ENCODE data around the gene SCN4B. TPM values are rescaled to one million over a fixed set of nuclear protein-coding genes. Genes with fewer than 3 reads are reported as not detected.
"Not testable (repeated sequence)": the region's sequence is repeated elsewhere in the genome, so short reads cannot be mapped to it uniquely, and the experiment has no call there.

The SCN4B gene
- 0.38 and 0.68 TPM in 2 replicates for total RNA-seq (2014; rRNA removed; shearing (Covaris generic); ENCODE audit: low replicate concordance)

DNA sequence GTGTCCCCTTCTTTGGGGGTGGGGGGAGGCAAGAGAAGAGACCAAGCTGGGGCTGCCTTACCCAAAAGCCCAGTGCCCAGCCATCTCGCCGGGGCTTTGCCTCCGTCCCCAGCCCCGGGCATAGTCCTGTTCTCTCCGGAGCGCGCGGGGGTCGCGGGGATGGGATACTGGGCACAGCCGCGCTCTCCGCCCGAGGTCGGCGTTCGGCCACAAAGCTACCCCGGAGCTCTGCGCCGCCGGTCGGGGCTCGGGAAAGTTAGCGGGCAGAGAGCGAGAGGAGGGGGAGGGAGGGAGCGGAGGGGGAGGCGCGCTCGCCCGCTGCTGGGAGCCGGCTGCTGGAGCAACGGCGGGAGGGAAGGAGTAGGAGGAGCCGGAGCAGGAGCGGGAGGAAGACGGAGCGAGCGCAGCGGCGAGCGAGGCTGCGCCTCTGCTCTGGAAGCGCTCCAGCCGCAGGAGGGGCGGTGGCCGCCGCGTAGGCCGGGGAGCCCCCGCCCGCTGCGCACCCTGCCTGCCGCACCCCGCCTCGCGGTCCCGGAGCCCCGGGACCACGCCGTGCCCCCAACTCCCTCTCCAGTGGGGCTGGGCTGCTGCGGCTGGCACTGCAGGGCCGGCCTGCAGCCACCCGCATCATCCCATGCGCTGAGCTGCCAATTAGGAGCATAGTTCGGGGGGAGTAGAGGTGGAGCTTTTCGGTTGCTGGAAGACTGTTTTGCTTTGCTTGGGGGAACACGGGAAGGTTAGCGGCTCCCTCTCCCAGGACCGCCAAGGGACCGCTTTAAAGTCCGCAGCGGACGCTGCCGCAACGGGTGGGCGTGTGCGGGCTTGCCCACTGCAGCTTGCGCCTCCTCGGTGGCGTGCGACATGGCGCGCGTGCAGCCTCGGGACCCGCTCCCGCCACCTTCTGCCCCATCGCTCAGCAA lies at the start of gene SCN4B:
Gene SCN4B, minus strand, starts transcription at position 272 of the 920 bp plus-strand sequence. Its CDS starts 150 bp downstream, at position 122.
- DNase-seq (ENCODE audit: low read depth), result peak; percentile 48
- in situ Hi-C loops (cut with HindIII; ENCODE audit: low pct_unique_long_range_greater_than_20kb, low sequenced_read_pairs), result no loop called here

GRCh38 chr11:118201966-118202365 lies 49.3 kb upstream of the SCN4B start:
- in situ Hi-C loops (cut with HindIII; ENCODE audit: low pct_unique_long_range_greater_than_20kb, low sequenced_read_pairs), result no loop called here
- no peak for DNase-seq (ENCODE audit: low read depth)

DNA sequence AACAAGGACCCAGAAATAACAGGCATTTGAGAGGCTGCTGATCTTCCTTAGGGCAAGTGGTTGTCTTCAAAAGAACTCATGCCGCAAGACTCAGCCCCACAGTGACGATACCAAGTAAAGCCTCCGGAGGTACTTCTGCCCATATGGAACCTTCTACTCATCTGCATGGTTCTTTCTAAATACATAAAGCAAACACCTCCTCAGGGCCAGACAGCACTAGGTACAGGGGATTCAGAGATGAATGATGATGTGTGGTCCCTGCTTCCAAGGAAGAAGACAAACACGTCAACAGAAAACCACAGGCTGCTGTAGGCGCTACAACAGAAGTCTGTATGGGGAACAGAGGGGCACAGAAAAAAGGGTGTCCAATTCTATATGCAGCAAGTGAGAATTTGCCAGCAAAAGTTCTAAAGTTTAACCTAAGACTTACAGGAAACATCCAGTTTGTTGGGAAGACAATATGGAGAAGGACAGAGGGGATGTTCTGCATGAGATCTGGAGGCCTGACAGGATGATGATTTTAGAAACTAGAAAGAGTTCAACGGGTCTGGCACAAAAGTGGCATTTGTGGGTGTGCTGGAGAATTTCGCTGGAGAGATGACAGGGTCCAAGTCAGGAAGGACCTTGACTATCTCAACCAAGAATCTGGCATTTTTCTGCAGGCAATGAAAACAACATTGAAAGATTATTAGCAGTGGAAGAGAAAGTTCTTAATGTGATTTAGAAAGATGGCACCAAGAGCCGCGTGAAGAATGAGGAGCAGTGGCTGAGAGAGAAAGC lies 48.5 kb upstream of the SCN4B start:
- in situ Hi-C loops (cut with HindIII; ENCODE audit: low pct_unique_long_range_greater_than_20kb, low sequenced_read_pairs), result no loop called here
- no peak for DNase-seq (ENCODE audit: low read depth)

GRCh38 chr11:118200497-118200896 lies 47.9 kb upstream of the SCN4B start:
- DNase-seq (ENCODE audit: low read depth), result no peak

GRCh38 chr11:118199135-118199534 lies 46.5 kb upstream of the SCN4B start:
- in situ Hi-C loops (cut with HindIII; ENCODE audit: low pct_unique_long_range_greater_than_20kb, low sequenced_read_pairs), result no loop called here
- no peak for DNase-seq (ENCODE audit: low read depth)

More at GRCh38 chr11:118200497-118200896, 47.9 kb upstream of the SCN4B start:
- in situ Hi-C loops (cut with HindIII; ENCODE audit: low pct_unique_long_range_greater_than_20kb, low sequenced_read_pairs), result no loop called here

- peak; percentile 30 for DNase-seq (ENCODE audit: low read depth)
- in situ Hi-C loops (cut with HindIII; ENCODE audit: low pct_unique_long_range_greater_than_20kb, low sequenced_read_pairs), result no loop called here
Measured at GRCh38 chr11:118198370-118198769, 45.7 kb upstream of the SCN4B start.

DNA sequence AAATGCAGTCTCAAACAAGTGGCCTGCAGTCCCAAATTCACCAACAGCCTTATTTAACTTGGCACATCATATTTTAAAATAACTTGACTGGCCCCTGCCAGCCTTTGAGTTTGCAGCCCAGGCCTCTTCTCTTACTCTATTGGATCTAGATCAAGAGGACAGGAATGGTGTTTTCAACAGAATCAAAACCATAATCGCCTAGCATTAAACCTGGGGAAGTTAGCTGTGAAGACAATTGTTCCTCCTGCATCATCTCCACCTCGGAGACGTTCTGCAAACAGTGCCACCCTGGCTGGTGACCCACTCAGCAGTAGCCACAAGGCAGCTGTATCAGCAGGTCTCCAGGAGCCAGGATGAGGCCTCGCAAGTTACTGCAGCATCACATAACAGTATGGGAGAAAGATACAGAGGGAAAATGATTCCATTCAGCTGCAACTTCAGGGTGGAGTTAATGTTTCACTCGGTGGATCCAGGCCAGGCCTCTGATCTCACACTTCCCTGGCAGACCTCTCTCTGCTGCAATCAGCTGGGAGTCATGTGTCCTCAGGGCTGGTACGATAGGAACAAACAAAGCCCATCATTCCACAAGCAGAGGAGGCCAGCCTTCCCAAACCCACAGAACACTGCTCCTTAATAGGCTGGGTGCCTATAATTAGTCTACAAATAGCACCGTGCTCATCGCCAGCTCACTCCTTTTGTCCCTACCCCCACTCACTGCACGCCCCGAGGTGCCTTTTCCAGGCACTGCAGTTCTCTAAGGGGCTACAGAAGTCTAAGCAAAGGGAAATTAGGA lies 42.4 kb upstream of the SCN4B start:
- in situ Hi-C loops (cut with HindIII; ENCODE audit: low pct_unique_long_range_greater_than_20kb, low sequenced_read_pairs), result no loop called here

GRCh38 chr11:118193910-118194566 lies 41.4 kb upstream of the SCN4B start:
- no peak for DNase-seq (ENCODE audit: low read depth)
- in situ Hi-C loops (cut with HindIII; ENCODE audit: low pct_unique_long_range_greater_than_20kb, low sequenced_read_pairs), result no loop called here

More for the DNA sequence above, 42.4 kb upstream of the SCN4B start:
- peak; percentile 79 for DNase-seq (ENCODE audit: low read depth)

GRCh38 chr11:118192817-118193216 lies 40.2 kb upstream of the SCN4B start:
- DNase-seq (ENCODE audit: low read depth); in situ Hi-C loops (cut with HindIII; ENCODE audit: low pct_unique_long_range_greater_than_20kb, low sequenced_read_pairs): not testable (repeated sequence)

DNA sequence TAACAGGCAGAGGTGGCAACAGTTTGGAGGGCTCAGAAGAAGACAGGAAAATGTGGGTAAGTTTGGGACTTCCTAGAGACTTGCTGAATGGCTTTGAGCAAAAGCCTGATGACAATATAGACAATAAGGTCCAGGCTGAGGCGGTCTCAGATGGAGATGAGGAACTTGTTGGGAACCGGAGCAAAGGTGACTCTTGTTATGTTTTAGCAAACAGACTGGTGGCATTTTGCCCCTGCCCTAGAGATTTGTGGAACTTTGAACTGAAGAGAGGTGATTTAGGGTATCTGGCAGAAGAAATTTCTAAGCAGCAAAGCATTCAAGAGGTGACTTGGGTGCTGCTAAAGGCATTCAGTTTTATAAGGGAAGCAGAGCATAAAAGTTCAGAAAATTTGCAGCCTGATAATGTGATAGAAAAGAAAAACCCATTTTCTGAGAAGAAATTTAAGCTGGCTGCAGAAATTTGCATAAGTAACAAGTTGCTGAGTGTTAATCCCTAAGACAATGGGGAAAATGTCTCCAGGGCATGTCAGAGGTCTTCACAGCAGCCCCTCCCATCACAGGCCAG lies 38.4 kb upstream of the SCN4B start:
- DNase-seq (ENCODE audit: low read depth); in situ Hi-C loops (cut with HindIII; ENCODE audit: low pct_unique_long_range_greater_than_20kb, low sequenced_read_pairs): not testable (repeated sequence)

DNA sequence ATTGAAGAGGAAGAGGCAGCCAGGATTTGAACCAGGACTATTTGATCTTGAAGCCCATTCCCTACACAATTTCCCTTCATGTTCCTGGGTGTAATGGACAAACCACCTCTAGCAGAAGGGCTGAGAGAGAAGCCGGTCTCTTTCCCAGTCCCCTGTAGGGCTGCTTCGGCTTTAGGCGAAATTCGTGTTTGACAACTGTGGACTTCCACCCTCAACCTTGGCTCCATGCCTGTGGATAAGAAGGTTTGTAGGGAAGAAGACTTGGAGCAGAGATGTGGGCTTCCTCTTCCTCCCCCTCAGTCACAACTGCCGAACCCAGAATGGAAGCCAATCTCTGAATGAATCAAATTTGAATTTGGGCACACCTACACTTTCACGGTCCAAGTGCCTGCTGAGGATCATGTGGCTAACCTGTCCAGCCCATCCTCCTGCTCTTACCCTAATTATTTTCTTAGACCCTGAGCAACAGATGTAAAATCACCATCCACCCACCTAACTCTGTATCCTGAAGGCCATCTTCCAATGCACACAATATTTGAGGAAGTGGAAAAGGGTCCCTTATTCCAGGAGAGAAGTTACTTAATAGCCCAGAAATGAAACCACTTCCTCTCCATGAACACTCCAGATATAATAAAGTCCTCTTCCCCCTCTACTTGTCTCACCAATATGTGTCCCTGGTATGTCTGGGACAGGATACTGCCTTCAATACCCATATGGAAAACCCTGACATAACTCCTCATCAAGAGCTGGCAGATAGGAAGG lies 33.9 kb upstream of the SCN4B start:
- in situ Hi-C loops (cut with HindIII; ENCODE audit: low pct_unique_long_range_greater_than_20kb, low sequenced_read_pairs), result no loop called here
- DNase-seq (ENCODE audit: low read depth), result no peak

- DNase-seq (ENCODE audit: low read depth), result no peak
- in situ Hi-C loops (cut with HindIII; ENCODE audit: low pct_unique_long_range_greater_than_20kb, low sequenced_read_pairs), result no loop called here
Measured at GRCh38 chr11:118184784-118185579, 32.4 kb upstream of the SCN4B start.

GRCh38 chr11:118183691-118184090 lies 31.1 kb upstream of the SCN4B start:
- DNase-seq (ENCODE audit: low read depth); in situ Hi-C loops (cut with HindIII; ENCODE audit: low pct_unique_long_range_greater_than_20kb, low sequenced_read_pairs): not testable (repeated sequence)

DNA sequence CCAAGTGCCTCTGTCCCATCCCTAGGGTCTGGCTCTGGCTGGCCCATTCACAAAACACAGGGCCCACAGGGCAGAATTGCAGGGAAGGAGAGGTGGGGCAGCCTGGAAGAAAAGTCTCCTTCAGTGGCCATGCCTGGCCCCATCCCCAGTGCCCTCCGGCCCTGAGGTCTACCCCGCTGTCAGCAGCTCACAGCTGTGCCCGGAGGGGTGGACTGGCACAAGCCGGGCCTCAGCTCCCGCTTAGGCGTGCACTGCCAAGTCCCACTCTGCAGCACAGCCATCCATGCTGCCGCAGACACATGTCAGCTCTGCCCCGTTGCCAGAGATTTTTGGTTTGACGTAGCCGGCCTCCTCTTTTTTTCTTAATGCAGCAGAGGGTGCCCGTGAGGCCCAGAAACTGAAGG lies 27.7 kb upstream of the SCN4B start:
- in situ Hi-C loops (cut with HindIII; ENCODE audit: low pct_unique_long_range_greater_than_20kb, low sequenced_read_pairs), result no loop called here
- no peak for DNase-seq (ENCODE audit: low read depth)

- in situ Hi-C loops (cut with HindIII; ENCODE audit: low pct_unique_long_range_greater_than_20kb, low sequenced_read_pairs), result no loop called here
- no peak for DNase-seq (ENCODE audit: low read depth)
Measured at GRCh38 chr11:118176778-118177134, 24.1 kb upstream of the SCN4B start.
